AG09319 (cell line): ENCODE measurements around the gene CACNA2D4.

Experiments used
- DNase-seq: peaks from one replicate; pipeline ENCODE4 v3.0.0-alpha.2; 2010; ENCODE audit warnings: low read depth; ENCODE audit errors: extremely low read depth
- TF ChIP-seq, protein P1 (sequence below): IDR thresholded peaks from 2 replicates; pipeline ENCODE4 v1.5.1; 2011; ENCODE audit warnings: low read depth, mild to moderate bottlenecking, inconsistent platforms, low read length, moderate library complexity

Gene CACNA2D4

DNA sequence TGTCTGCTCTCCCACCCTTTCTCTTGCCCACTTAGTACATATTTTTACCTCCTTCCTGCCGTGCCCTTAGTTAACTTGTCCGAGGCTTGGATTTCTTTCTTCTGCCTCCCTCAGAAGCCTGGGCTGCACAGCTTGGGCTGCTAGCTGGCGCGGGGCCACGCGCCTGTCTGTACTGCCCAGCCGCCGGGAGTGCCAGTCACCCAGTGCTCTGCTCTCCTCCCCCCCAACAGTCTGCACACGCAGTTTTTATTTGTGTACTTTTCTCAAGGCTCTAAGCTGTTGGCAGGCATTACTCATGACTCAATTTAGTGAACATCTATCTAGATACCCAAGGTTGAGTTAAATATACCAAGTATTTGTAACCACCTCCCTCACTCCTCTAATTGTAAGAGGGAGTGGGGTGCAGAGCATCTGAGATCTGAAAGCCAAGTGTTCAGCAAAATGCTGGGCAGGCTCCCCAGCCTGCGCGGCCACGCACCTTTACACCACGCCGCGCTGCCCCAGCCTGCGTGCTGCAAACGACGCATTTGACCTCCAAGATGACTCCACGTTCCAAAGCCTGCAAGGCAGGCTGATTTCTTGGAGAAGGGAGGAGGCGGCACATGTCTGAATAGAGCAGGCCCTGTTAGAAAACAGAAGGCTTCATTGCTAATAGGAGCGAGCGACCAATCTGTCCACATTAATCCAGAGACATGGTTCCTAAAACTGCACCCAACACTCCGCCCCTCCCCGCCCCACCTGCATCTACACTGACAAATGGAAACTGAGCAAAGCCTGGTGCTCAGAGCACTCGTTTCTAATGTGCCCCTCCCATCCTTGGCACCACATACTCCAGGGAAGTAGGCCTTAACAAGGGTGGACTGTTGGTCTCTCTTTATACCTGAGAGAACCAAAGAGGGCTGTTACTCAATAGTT lies 18.2 kb upstream of the CACNA2D4 start:
- no peak for DNase-seq
- TF ChIP-seq, protein P1, sequence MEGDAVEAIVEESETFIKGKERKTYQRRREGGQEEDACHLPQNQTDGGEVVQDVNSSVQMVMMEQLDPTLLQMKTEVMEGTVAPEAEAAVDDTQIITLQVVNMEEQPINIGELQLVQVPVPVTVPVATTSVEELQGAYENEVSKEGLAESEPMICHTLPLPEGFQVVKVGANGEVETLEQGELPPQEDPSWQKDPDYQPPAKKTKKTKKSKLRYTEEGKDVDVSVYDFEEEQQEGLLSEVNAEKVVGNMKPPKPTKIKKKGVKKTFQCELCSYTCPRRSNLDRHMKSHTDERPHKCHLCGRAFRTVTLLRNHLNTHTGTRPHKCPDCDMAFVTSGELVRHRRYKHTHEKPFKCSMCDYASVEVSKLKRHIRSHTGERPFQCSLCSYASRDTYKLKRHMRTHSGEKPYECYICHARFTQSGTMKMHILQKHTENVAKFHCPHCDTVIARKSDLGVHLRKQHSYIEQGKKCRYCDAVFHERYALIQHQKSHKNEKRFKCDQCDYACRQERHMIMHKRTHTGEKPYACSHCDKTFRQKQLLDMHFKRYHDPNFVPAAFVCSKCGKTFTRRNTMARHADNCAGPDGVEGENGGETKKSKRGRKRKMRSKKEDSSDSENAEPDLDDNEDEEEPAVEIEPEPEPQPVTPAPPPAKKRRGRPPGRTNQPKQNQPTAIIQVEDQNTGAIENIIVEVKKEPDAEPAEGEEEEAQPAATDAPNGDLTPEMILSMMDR, result no peak

- TF ChIP-seq, protein P1, result no peak
- DNase-seq, result no peak
Measured at GRCh38 chr12:1935700-1936378, 17.4 kb upstream of the CACNA2D4 start.

DNA sequence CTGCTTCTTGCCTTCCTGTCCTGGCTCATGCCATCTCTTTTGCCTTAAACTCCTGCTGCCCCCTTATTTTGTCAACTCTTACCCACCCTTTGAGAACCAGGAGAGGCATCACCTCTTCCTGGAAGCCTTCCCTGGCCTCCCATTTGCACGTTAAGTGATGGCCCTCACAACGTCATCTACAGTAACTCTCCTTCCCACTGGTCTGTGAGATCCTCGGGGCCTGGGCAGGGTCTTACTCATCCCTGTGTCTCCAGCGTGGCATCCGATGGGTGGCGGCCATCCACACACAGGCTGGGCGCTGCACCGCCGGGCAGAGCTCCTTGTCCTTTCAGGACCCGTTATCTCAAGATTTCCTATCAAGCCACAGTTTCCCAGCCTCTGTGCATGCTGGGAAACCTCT lies 16.8 kb upstream of the CACNA2D4 start:
- DNase-seq, result no peak
- TF ChIP-seq, protein P1, result no peak

- no peak for DNase-seq
Measured at GRCh38 chr12:1934831-1935230, 16.4 kb upstream of the CACNA2D4 start.

GRCh38 chr12:1934068-1934467 lies 15.6 kb upstream of the CACNA2D4 start:
- no peak for DNase-seq
- TF ChIP-seq, protein P1, result no peak

More at GRCh38 chr12:1934831-1935230, 16.4 kb upstream of the CACNA2D4 start:
- TF ChIP-seq, protein P1, result no peak

- no peak for DNase-seq
- TF ChIP-seq, protein P1, result no peak
Measured at GRCh38 chr12:1933342-1934051, 15.0 kb upstream of the CACNA2D4 start.
